Natural killer cell treated with Interleukin-12 subunit alpha and Interleukin-12 subunit beta and Interleukin-15 and Interleukin-18, amount 100 ng/mL, for 72 hours (primary cell): ENCODE data around the gene IQCN. TPM values are rescaled to one million over a fixed set of nuclear protein-coding genes. Genes with fewer than 3 reads are reported as not detected.

Source experiments
- ATAC-seq, 2 donors: fragments of 150-1000 bp; cut with Tn5 transposase in 1 of 2; sonication (Bioruptor Pico), chemical (Tn5 transposase) in 1 of 2; 2 replicates each; pipeline ENCODE4 v1.10.0; 2021
- DNase-seq: peaks from one replicate; pipeline ENCODE4 v3.0.0; 2022; ENCODE audit warnings: low spot score
- H3K27ac Mint-ChIP-seq, 2 donors: 1 replicate in 1 of 2; 2 replicates in 1 of 2; pipeline ENCODE4 v1.8.0; 2022; ENCODE audit warnings: mixed read lengths in 2 of 2, mild to moderate bottlenecking in 1 of 2, moderate library complexity in 1 of 2
- H3K27me3 Mint-ChIP-seq, 2 donors: 1 replicate in 1 of 2; 2 replicates in 1 of 2; pipeline ENCODE4 v1.8.0; 2022; ENCODE audit warnings: mixed read lengths in 2 of 2
- H3K36me3 Mint-ChIP-seq: one replicate; pipeline ENCODE4 v1.8.0; 2022; ENCODE audit warnings: mixed read lengths
- H3K4me1 Mint-ChIP-seq, 2 donors: 1 replicate in 1 of 2; 2 replicates in 1 of 2; pipeline ENCODE4 v1.8.0; 2022; ENCODE audit warnings: low read depth in 2 of 2, mixed read lengths in 2 of 2, mild to moderate bottlenecking in 1 of 2
- H3K4me3 Mint-ChIP-seq: one replicate; pipeline ENCODE4 v1.8.0; 2022; ENCODE audit warnings: mixed read lengths
- H3K9me3 Mint-ChIP-seq: 2 replicates; pipeline ENCODE4 v1.8.0; 2022; ENCODE audit warnings: mixed read lengths
- total RNA-seq, 2 donors: library from RNA; stranded (reverse); gene quantifications; one replicate each; pipeline ENCODE4 v1.2.3, GENCODE V29; 2022

IQCN gene, protein sequence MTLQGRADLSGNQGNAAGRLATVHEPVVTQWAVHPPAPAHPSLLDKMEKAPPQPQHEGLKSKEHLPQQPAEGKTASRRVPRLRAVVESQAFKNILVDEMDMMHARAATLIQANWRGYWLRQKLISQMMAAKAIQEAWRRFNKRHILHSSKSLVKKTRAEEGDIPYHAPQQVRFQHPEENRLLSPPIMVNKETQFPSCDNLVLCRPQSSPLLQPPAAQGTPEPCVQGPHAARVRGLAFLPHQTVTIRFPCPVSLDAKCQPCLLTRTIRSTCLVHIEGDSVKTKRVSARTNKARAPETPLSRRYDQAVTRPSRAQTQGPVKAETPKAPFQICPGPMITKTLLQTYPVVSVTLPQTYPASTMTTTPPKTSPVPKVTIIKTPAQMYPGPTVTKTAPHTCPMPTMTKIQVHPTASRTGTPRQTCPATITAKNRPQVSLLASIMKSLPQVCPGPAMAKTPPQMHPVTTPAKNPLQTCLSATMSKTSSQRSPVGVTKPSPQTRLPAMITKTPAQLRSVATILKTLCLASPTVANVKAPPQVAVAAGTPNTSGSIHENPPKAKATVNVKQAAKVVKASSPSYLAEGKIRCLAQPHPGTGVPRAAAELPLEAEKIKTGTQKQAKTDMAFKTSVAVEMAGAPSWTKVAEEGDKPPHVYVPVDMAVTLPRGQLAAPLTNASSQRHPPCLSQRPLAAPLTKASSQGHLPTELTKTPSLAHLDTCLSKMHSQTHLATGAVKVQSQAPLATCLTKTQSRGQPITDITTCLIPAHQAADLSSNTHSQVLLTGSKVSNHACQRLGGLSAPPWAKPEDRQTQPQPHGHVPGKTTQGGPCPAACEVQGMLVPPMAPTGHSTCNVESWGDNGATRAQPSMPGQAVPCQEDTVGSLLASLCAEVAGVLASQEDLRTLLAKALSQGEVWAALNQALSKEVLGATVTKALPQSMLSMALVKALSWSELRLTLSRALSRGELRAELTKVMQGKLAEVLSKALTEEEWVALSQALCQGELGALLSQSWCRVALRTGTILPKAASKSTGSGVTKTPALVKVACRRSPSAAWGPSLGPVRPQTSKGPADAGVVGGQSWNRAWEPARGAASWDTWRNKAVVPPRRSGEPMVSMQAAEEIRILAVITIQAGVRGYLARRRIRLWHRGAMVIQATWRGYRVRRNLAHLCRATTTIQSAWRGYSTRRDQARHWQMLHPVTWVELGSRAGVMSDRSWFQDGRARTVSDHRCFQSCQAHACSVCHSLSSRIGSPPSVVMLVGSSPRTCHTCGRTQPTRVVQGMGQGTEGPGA (N-terminal part only)
- total RNA-seq, result 1 to 10 TPM; 1.5 to 4.0 TPM

GRCh38 chr19:18274219-18274780 is at the start of gene IQCN:
Gene IQCN (minus strand): TSS chr19:18274452. CDS start chr19:18269478, 4,974 bp downstream.
- Mint-ChIP-seq H3K36me3 (peaks cover 3% of the 10 kb centered on the region), H3K4me1 (peaks cover 8 to 9% of the 10 kb centered on the region in 2 donors), H3K4me3 (no peak within 1 kb of the TSS), H3K27me3 (no peaks in the 10 kb centered on the region), H3K27ac (no peak within 1 kb of the TSS), H3K9me3 (no peaks in the 10 kb centered on the region)
- ATAC-seq (peak in 1 of 2 donors; percentile 8), DNase-seq (no peak)

- peaks cover 45 to 50% of the 10 kb centered on the region in 2 donors for H3K4me1 Mint-ChIP-seq
- ATAC-seq (peak; percentile 97 to 98), DNase-seq (peak; percentile 99)
- no peaks in the 10 kb centered on the region for H3K9me3 Mint-ChIP-seq
- H3K36me3 Mint-ChIP-seq, result no peaks in the 10 kb centered on the region
- H3K27me3 Mint-ChIP-seq, result no peaks in the 10 kb centered on the region
- H3K4me3 Mint-ChIP-seq, result peak within 1 kb of the TSS; percentile 99
- H3K27ac Mint-ChIP-seq, result peak within 1 kb of the TSS; percentile 91 to 98
These were observed 48.7 kb upstream of the IQCN start, which contains the start of gene LSM4 for GRCh38 chr19:18322759-18323460. Gene LSM4 (minus strand): TSS chr19:18323076. CDS start chr19:18323020, 56 bp downstream.

GRCh38 chr19:18322318-18322758 is 48.1 kb upstream of the IQCN start:
- H3K4me1 Mint-ChIP-seq, result peaks cover 49 to 51% of the 10 kb centered on the region in 2 donors
- peak in 1 of 2 donors; percentile 19 for ATAC-seq
- H3K4me3 Mint-ChIP-seq, result peak overlapping the region; percentile 99
- H3K9me3 Mint-ChIP-seq, result no peaks in the 10 kb centered on the region
- H3K27ac Mint-ChIP-seq, result peak overlapping the region; percentile 91 to 98
- H3K27me3 Mint-ChIP-seq, result no peaks in the 10 kb centered on the region
- DNase-seq, result no peak
- H3K36me3 Mint-ChIP-seq, result no peaks in the 10 kb centered on the region

DNA sequence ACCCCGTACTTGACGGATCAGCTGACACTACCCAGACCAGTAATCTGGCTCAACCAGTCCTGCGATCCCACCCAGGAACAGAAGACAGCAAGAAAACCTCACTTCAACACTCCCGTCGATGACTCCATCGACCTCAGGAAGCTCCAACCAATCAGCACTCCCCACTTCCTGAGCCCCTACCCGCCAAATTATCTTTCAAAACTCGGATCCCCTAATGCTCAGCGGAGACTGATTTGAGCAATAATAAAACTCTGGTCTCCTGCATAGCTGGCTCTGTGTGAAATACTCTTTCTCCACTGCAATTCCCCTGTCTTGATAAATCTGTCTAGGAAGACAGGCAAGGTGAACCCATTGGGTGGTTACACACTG is 47.5 kb upstream of the IQCN start:
- Mint-ChIP-seq H3K4me1 (peaks cover 49 to 51% of the 10 kb centered on the region in 2 donors), H3K4me3 (peak overlapping the region; percentile 99), H3K9me3 (no peaks in the 10 kb centered on the region), H3K27ac (peak overlapping the region; percentile 91 to 98), H3K27me3 (no peaks in the 10 kb centered on the region), H3K36me3 (no peaks in the 10 kb centered on the region)
- no peak for ATAC-seq
- DNase-seq, result no peak

DNA sequence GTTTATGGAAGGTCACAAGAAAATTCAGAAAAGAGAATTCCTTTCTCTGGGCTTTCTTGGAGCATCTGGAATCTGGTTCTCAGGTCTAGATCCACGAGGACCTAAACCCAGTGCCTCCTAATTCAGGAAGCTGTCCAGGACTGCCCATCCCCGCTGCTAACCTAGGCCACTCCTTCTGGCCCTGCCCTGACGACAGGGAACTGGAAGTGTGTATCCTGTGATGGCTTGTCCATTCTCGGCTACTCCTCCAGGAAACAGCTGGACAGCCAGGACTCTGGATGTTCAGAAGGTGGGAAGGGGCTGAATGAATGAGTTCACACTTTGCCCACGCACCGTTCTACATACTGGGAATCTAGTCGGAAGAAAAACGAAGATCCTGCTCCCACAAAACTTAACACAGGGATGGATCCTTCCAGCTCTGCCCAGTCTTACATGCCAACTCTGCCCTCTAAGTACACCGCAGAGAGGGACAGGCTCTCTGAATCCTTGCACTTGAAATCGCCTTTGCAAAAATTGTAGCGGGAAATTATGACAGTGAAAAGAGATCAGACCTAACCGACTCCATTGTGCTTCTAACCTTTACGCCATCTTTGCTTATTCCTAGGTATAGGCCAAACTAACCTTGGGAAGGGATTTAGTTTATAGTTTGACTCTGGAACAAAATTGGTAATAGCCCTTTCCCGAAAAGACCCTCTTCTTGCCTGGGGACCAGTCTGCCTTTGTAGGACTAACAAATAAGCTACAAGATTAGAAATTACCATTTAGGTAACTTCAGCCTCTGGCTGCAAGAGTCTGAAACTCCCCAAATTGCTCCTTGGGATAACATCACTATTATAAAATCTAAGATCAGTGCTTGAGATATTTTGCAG is 46.8 kb upstream of the IQCN start:
- H3K27ac Mint-ChIP-seq, result peak overlapping the region; percentile 91 to 98
- no peak for ATAC-seq
- peak overlapping the region; percentile 99 for H3K4me3 Mint-ChIP-seq
- no peaks in the 10 kb centered on the region for H3K27me3 Mint-ChIP-seq
- H3K9me3 Mint-ChIP-seq, result no peaks in the 10 kb centered on the region
- peaks cover 50 to 51% of the 10 kb centered on the region in 2 donors for H3K4me1 Mint-ChIP-seq
- no peaks in the 10 kb centered on the region for H3K36me3 Mint-ChIP-seq
- DNase-seq, result no peak

DNA sequence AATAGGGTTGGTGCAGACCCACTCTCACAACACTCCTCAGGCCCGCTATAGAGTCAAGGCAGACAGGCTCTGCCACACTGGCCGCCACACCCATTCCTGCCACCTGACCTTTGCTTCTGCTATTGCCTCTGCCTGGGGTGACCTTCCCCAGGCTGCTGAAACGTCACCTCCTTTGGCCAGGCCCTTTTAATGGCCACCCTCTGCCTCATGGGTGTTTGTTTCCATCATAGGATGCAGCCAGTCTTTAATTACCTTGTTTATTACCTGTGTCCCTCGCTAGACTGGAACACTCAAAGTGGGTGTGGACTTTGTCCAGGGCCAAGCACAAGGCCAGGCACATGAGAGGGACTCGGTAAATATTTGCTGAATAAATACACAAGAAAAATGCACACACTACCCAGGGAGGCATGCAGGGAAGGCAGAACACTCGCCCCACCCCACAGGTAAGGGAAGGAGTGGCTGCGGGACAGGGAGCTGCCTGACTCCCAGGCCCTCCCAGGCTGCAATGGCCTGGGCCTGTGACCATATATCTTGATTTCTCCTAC is 45.4 kb upstream of the IQCN start:
- Mint-ChIP-seq H3K27ac (peak overlapping the region; percentile 91 to 98), H3K36me3 (no peaks in the 10 kb centered on the region), H3K4me3 (peak overlapping the region; percentile 70), H3K9me3 (no peaks in the 10 kb centered on the region), H3K4me1 (peaks cover 51 to 57% of the 10 kb centered on the region in 2 donors), H3K27me3 (no peaks in the 10 kb centered on the region)
- no peak for DNase-seq
- ATAC-seq, result no peak

DNA sequence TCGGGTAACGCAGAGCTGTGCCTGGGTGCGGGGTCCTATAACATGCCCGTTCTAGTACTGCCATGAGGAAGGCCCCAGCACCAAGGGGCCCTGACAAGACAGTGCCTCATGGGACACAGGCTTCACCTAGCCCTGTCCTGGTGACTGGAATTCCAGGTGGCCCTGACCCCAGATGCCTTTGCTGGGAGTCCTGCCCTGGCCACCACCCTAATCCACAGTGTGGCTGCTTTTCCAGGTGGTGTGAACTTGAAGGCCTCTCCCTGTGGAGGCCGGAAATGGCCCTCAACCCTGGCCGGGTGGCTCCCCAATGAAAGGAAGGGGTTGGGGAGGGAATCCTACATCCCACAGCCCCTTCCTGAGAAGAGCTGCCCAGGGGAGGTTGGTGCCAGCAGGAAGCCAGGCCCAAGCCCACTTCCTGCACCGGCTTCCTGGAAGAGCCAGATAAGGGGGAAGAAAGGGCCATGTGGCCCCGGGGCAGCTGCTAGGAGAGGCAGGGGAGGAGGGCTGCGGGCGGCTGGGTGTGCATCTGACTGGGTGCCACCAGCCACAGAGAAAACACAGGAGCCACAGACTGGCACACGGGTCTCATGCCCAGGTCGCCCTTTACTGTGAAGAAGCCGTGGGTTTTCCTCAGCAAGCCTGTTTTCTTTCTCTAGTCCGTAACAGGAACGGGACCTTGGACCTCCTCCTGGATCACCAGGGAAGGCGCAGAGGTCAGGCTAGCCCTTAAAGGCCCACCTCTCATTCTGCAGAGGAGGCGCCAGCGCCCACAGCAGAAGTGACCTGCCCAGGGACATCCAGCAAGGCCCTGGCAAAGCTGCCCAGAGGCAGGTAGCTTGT is 43.9 kb upstream of the IQCN start:
- Mint-ChIP-seq H3K36me3 (no peaks in the 10 kb centered on the region), H3K27ac (peak overlapping the region; percentile 91 to 98), H3K4me3 (peak overlapping the region; percentile 81), H3K27me3 (no peaks in the 10 kb centered on the region), H3K4me1 (peaks cover 39 to 49% of the 10 kb centered on the region in 2 donors), H3K9me3 (no peaks in the 10 kb centered on the region)
- ATAC-seq, result peak; percentile 41 to 45
- peak; percentile 76 for DNase-seq

- DNase-seq (no peak), ATAC-seq (no peak)
- H3K36me3 Mint-ChIP-seq, result no peaks in the 10 kb centered on the region
- H3K9me3 Mint-ChIP-seq, result no peaks in the 10 kb centered on the region
- H3K27me3 Mint-ChIP-seq, result no peaks in the 10 kb centered on the region
- H3K27ac Mint-ChIP-seq, result peak overlapping the region in 1 of 2 donors; percentile 51
- no peak overlapping the region for H3K4me3 Mint-ChIP-seq
- peaks cover 5 to 26% of the 10 kb centered on the region in 2 donors for H3K4me1 Mint-ChIP-seq
These were observed 39.1 kb upstream of the IQCN start for GRCh38 chr19:18313398-18313797.

DNA sequence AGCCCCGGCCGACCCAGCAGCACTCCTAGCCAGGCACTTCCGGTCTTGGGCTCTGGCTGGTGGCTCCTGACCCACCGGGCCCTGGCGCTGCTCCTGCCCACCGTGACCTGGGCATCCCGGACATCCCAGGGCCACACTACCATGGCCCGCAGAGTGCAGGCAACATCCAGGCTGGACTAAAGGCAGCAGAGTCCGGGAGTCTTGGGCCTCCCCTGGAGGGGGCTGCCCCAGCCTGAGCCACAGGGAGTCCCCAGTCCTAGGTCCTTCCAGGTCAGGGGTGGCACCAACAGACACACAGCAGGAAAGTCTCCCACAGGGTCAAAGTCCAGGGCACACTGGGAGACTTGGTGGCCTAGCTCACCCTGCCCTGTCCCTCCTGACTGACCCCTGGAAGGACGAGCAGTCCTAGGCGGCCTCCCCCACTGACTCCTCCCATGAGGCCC is 37.9 kb upstream of the IQCN start:
- no peak overlapping the region for H3K27ac Mint-ChIP-seq
- no peaks in the 10 kb centered on the region for H3K9me3 Mint-ChIP-seq
- peaks cover 0 to 21% of the 10 kb centered on the region in 2 donors for H3K4me1 Mint-ChIP-seq
- H3K36me3 Mint-ChIP-seq, result no peaks in the 10 kb centered on the region
- no peaks in the 10 kb centered on the region for H3K27me3 Mint-ChIP-seq
- no peak overlapping the region for H3K4me3 Mint-ChIP-seq
- ATAC-seq (peak in 1 of 2 donors; percentile 17), DNase-seq (no peak)

DNA sequence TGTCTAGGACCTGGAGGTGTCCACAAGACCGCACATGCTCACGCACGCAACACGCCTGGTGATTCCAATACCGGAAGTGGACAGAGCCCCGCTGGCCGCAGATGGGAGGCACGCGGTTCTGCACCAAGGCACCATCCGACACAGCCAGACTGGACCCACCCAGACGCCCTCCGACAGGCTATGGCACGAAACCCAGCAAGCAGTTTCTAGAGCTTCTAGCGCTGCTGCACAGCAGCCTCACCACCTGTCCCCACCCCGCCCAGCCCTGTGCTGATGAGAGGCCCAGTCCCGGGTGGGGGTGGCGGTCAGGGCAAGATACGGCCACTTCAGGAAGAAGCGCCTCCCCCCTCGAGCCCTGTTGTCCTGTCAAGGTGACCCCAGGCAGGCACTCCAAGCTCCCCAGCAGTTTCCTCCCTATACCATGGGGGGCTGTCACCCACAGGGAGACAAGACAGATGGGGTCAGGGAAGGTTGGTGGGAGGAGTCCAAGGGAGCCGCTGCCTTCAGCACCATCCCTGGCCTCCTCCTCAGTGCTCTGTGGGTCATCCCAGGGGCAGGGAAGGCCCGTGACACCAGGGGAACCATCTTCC is 37.3 kb upstream of the IQCN start:
- Mint-ChIP-seq H3K4me3 (no peak overlapping the region), H3K4me1 (peaks cover 0 to 25% of the 10 kb centered on the region in 2 donors), H3K27ac (no peak overlapping the region), H3K36me3 (no peaks in the 10 kb centered on the region), H3K9me3 (no peaks in the 10 kb centered on the region), H3K27me3 (no peaks in the 10 kb centered on the region)
- ATAC-seq (no peak), DNase-seq (no peak)

DNA sequence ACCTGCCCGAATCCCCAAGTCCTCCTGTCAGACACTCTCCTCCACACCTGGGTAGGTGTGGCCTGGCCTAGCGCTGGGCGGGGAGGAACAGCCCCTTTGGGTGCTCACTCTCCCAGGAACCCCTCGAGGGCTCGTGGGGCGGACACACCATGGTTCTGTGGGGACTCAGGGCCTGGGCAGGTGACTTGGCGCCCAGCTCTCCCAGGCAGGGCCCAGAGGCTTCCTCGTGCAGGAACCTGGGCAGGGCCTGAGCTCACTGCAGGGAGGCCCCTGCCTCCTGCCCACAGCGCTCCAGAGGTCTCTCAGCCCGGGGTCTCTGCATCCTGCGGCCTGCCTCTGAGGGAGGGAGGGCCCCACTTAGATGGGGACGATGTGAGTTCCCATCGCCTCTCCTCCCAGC is 36.7 kb upstream of the IQCN start:
- no peak for DNase-seq
- Mint-ChIP-seq H3K27ac (peak overlapping the region in 1 of 2 donors; percentile 43), H3K4me3 (no peak overlapping the region), H3K36me3 (no peaks in the 10 kb centered on the region), H3K27me3 (no peaks in the 10 kb centered on the region), H3K4me1 (peaks cover 0 to 23% of the 10 kb centered on the region in 2 donors), H3K9me3 (no peaks in the 10 kb centered on the region)
- ATAC-seq, result no peak
